Skeletal muscle tissue (tissue), 5 donors: ENCODE data around the gene PPM1H. TPM values are rescaled to one million over a fixed set of nuclear protein-coding genes. Genes with fewer than 3 reads are reported as not detected.

Source experiments
- H3K27ac ChIP-seq: one replicate; pipeline ENCODE4 v1.7.0; 2013; ENCODE audit warnings: mild to moderate bottlenecking, low read depth, low read length, inconsistent platforms
- H3K27me3 ChIP-seq, 3 donors: one replicate each; pipeline ENCODE4 v1.7.0; 2013; ENCODE audit warnings: low read length in 3 of 3; ENCODE audit not compliant: control insufficient read depth in 3 of 3, insufficient read depth in 3 of 3
- H3K36me3 ChIP-seq, 3 donors: one replicate each; pipeline ENCODE4 v1.7.0; 2013; ENCODE audit warnings: low read length in 3 of 3; ENCODE audit not compliant: control insufficient read depth in 3 of 3, insufficient read depth in 3 of 3
- H3K4me1 ChIP-seq, 3 donors: one replicate each; pipeline ENCODE4 v1.7.0; 2013; ENCODE audit warnings: low read length in 3 of 3, mild to moderate bottlenecking in 3 of 3; ENCODE audit not compliant: control insufficient read depth in 3 of 3, insufficient read depth in 3 of 3
- H3K4me3 ChIP-seq, 3 donors: one replicate each; pipeline ENCODE4 v1.7.0; 2013; ENCODE audit warnings: low read length in 3 of 3
- H3K9ac ChIP-seq, 3 donors: one replicate each; pipeline ENCODE4 v1.7.0; 2013; ENCODE audit warnings: low read length in 3 of 3, mild to moderate bottlenecking in 3 of 3, moderate library complexity in 2 of 3, low read depth in 1 of 3
- H3K9me3 ChIP-seq, 3 donors: one replicate each; pipeline ENCODE4 v1.7.0; 2013; ENCODE audit warnings: low read length in 3 of 3; ENCODE audit not compliant: control insufficient read depth in 3 of 3
- small RNA-seq: library from RNA; depleted of rRNA; stranded (forward); fragments of <200 nt; gene quantifications from one replicate; pipeline ENCODE3, GENCODE V24; 2014
- total RNA-seq: library from RNA; depleted of rRNA; stranded (reverse); fragments of >200 nt; gene quantifications from one replicate; pipeline ENCODE4 v1.2.3, GENCODE V29; 2014
- donor health status: Osteomylitis.

Gene PPM1H
- total RNA-seq, 1 donor from 2014 or later = 4.2 TPM

GRCh38 chr12:62603061-62603810 is 331.7 kb downstream of the PPM1H start:
- H3K27me3 ChIP-seq = no peaks in the 10 kb centered on the region
- H3K4me1 ChIP-seq = peaks cover 0 to 18% (median 4%) of the 10 kb centered on the region in 3 donors
- H3K27ac ChIP-seq = peak overlapping the region; percentile 98
- peak overlapping the region; percentile 83 to 89 (median 84) for H3K4me3 ChIP-seq
- H3K9ac ChIP-seq = peak overlapping the region; percentile 92 to 96 (median 92)
- no peaks in the 10 kb centered on the region for H3K9me3 ChIP-seq
- H3K36me3 ChIP-seq = no peaks in the 10 kb centered on the region

- H3K27me3 ChIP-seq = no peaks in the 10 kb centered on the region
Measured at GRCh38 chr12:62602255-62603060, 332.5 kb downstream of the PPM1H start.

DNA sequence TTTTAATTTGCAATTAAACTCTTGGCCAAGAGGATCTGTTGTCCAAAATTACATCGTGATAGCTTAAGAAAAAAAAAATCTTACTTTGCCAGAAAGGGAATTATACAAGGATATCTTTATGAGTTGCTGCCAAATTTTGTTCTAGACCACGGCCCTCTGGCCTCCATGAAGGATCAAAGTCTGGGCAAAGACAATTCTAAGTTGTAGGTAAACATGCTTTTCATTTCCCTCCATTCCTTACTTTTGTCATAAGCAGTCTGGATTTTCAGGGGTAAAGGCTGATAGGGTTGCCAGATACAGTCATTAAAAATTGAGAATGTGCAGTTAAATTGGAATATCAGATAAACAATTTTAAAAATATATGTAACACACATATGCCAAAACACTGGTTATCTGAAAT is 333.2 kb downstream of the PPM1H start:
- Histone ChIP-seq H3K4me3 (peak overlapping the region in 2 of 3 donors; percentile 83 to 89), H3K27ac (peak overlapping the region; percentile 98), H3K9ac (peak overlapping the region; percentile 92 to 96 (median 92)), H3K4me1 (peaks cover 0 to 18% (median 4%) of the 10 kb centered on the region in 3 donors), H3K36me3 (no peaks in the 10 kb centered on the region), H3K27me3 (no peaks in the 10 kb centered on the region), H3K9me3 (no peaks in the 10 kb centered on the region)

More at GRCh38 chr12:62602255-62603060, 332.5 kb downstream of the PPM1H start:
- peak overlapping the region; percentile 83 to 89 (median 84) for H3K4me3 ChIP-seq
- no peaks in the 10 kb centered on the region for H3K9me3 ChIP-seq
- peak overlapping the region; percentile 92 to 96 (median 92) for H3K9ac ChIP-seq
- peaks cover 0 to 18% (median 4%) of the 10 kb centered on the region in 3 donors for H3K4me1 ChIP-seq
- peak overlapping the region; percentile 98 for H3K27ac ChIP-seq
- no peaks in the 10 kb centered on the region for H3K36me3 ChIP-seq

DNA sequence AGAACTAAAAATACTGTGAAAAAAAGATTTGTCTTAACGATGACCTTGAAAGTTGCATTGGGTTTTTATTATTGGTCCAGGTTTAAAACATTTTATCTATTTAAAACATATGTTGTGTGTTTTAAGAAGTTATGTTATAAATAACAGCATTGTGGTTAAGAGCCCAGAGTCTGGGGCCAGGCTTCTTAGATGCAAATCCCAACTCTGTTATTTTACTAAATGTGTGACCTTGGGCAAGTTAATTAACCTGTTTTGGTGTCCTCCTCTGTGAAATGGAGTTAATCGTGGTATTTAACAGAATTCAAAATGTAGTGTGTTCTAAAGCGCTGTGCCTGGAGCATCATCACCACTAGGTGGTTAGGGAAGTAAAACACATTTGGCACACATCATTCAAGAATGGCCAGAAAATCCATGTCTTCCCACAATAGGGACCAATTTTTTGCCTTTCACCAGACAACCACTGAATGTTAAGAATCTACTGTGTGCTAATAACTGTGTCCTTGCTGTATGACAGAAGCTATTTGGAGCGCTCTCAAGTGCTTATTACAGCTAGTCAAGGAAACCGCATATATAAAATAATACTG is 335.0 kb downstream of the PPM1H start:
- Histone ChIP-seq H3K27ac (no peak overlapping the region), H3K36me3 (no peaks in the 10 kb centered on the region), H3K9ac (no peak overlapping the region), H3K4me1 (peaks cover 0 to 10% (median 4%) of the 10 kb centered on the region in 3 donors), H3K9me3 (no peaks in the 10 kb centered on the region), H3K27me3 (no peaks in the 10 kb centered on the region), H3K4me3 (no peak overlapping the region)

GRCh38 chr12:62598846-62599245 is 336.1 kb downstream of the PPM1H start:
- no peaks in the 10 kb centered on the region for H3K36me3 ChIP-seq
- no peak overlapping the region for H3K4me3 ChIP-seq
- peaks cover 0 to 3% (median 3%) of the 10 kb centered on the region in 3 donors for H3K4me1 ChIP-seq
- no peak overlapping the region for H3K27ac ChIP-seq
- no peaks in the 10 kb centered on the region for H3K9me3 ChIP-seq
- no peak overlapping the region for H3K9ac ChIP-seq
- no peaks in the 10 kb centered on the region for H3K27me3 ChIP-seq

- no peaks in the 10 kb centered on the region for H3K9me3 ChIP-seq
- no peaks in the 10 kb centered on the region for H3K27me3 ChIP-seq
- no peaks in the 10 kb centered on the region for H3K4me1 ChIP-seq
- H3K27ac ChIP-seq = no peak overlapping the region
- peaks cover 0 to 5% (median 0%) of the 10 kb centered on the region in 3 donors for H3K36me3 ChIP-seq
- no peak overlapping the region for H3K4me3 ChIP-seq
- no peak overlapping the region for H3K9ac ChIP-seq
Measured at GRCh38 chr12:62597253-62597652, 337.7 kb downstream of the PPM1H start.

Small RNA genes lying within 50 kb of the gene (small RNA-seq; reads per million reads assigned to genes)
- gene MIRLET7I (7,607 reads per million, percentile 100 among the genes with 10 or more reads in this experiment), gene RF00019 (not detected), gene RNU1-83P (0.21 reads per million)

Other genes with a start within 250 kb of the PPM1H start
- 14.1 TPM for gene AVPR1A, start 216.1 kb upstream of the PPM1H start, total RNA-seq